Measurements from ENCODE around the gene EXOC6B.

The EXOC6B gene

GRCh38 chr2:72141032-72141645 lies 684.7 kb downstream of the EXOC6B start:
- DNase-seq, result no peak

- DNase-seq, result no peak
Measured at GRCh38 chr2:72140621-72140960, 685.2 kb downstream of the EXOC6B start.

- DNase-seq, result no peak
Measured at GRCh38 chr2:72139874-72140620, 685.8 kb downstream of the EXOC6B start.

GRCh38 chr2:72139471-72139873 lies 686.4 kb downstream of the EXOC6B start:
- DNase-seq, result no peak

- DNase-seq, result no peak
Measured at GRCh38 chr2:72138921-72139381, 686.9 kb downstream of the EXOC6B start.

GRCh38 chr2:72138011-72138881 lies 687.6 kb downstream of the EXOC6B start:
- DNase-seq, result no peak

- no peak for DNase-seq
Measured at GRCh38 chr2:72137498-72138010, 688.3 kb downstream of the EXOC6B start.

- DNase-seq, result no peak
Measured at GRCh38 chr2:72136933-72137497, 688.8 kb downstream of the EXOC6B start.

GRCh38 chr2:72136331-72136730 lies 689.5 kb downstream of the EXOC6B start:
- DNase-seq, result no peak

GRCh38 chr2:72135921-72136320 lies 689.9 kb downstream of the EXOC6B start:
- no peak for DNase-seq

- DNase-seq, result no peak
Measured at GRCh38 chr2:72134997-72135800, 690.6 kb downstream of the EXOC6B start.

GRCh38 chr2:72134408-72134996 lies 691.3 kb downstream of the EXOC6B start:
- DNase-seq, result no peak

GRCh38 chr2:72133721-72134407 lies 692.0 kb downstream of the EXOC6B start:
- DNase-seq, result no peak

- no peak for DNase-seq
Measured at GRCh38 chr2:72132981-72133720, 692.7 kb downstream of the EXOC6B start.

- no peak for DNase-seq
Measured at GRCh38 chr2:72131916-72132841, 693.7 kb downstream of the EXOC6B start.

- DNase-seq, result no peak
Measured at GRCh38 chr2:72131371-72131891, 694.4 kb downstream of the EXOC6B start.

- DNase-seq, result no peak
Measured at GRCh38 chr2:72130659-72131360, 695.0 kb downstream of the EXOC6B start.

- DNase-seq, result no peak
Measured at GRCh38 chr2:72129681-72130340, 696.0 kb downstream of the EXOC6B start.

All from NCI-H2171 (cell line).